Measurements from ENCODE around the gene CTPS1.

- TF ChIP-seq SP1 (IDR thresholded peaks at IDR 0.05; ENCODE audit: low read depth) (no peak), ZFX (IDR thresholded peaks at IDR 0.05) (no peak), MAX (IDR thresholded peaks at IDR 0.05) (no peak), ZBTB33 (IDR thresholded peaks at IDR 0.05; ENCODE audit: extremely low read depth, insufficient replicate concordance, low read length) (no peak), SIN3A (IDR thresholded peaks at IDR 0.05; ENCODE audit: low read depth) (no peak), CEBPB (IDR thresholded peaks at IDR 0.05; ENCODE audit: low read depth) (no peak), CTCF (IDR thresholded peaks at IDR 0.05 in 2 of 3, conservative IDR thresholded peaks at IDR 0.05 in 1 of 3; ENCODE audit: borderline replicate concordance in 1 of 3, insufficient read depth in 1 of 3, low read depth in 2 of 3, low read length in 2 of 3) (no peak), EZH2 (IDR thresholded peaks at IDR 0.05) (no peak), RAD21 (IDR thresholded peaks at IDR 0.05; ENCODE audit: low read depth) (no peak), REST (IDR thresholded peaks at IDR 0.05; ENCODE audit: low read depth) (no peak), POLR2A (IDR thresholded peaks at IDR 0.05; ENCODE audit: borderline replicate concordance, extremely low read depth, insufficient read depth, insufficient read length) (no peak), POLR2AphosphoS5 (IDR thresholded peaks at IDR 0.05; ENCODE audit: low read depth, low read length) (no peak), EGR1 (IDR thresholded peaks at IDR 0.05; ENCODE audit: low read depth) (no peak), FOSL1 (IDR thresholded peaks at IDR 0.05; ENCODE audit: low read depth) (no peak)
These were observed 6.9 kb downstream of the CTPS1 start for GRCh38 chr1:40986328-40986783.
